Tongue (tissue), 3 donors: ENCODE results near the gene DNAJC18. TPM values are rescaled to one million over a fixed set of nuclear protein-coding genes. Genes with fewer than 3 reads are reported as not detected.

Source experiments
- DNase-seq: peaks from one replicate; pipeline ENCODE4 v3.0.0-alpha.2; 2015
- small RNA-seq: library from RNA; depleted of rRNA; stranded (forward); fragments of <200 nt; gene quantifications from one replicate; pipeline ENCODE3, GENCODE V24; 2014; ENCODE audit warnings: low replicate concordance
- total RNA-seq: library from RNA; depleted of rRNA; stranded (reverse); fragments of >200 nt; gene quantifications from one replicate; pipeline ENCODE4 v1.2.3, GENCODE V29; 2014

Gene DNAJC18
- total RNA-seq, 1 donor from 2014 or later: 21.8 TPM

DNA sequence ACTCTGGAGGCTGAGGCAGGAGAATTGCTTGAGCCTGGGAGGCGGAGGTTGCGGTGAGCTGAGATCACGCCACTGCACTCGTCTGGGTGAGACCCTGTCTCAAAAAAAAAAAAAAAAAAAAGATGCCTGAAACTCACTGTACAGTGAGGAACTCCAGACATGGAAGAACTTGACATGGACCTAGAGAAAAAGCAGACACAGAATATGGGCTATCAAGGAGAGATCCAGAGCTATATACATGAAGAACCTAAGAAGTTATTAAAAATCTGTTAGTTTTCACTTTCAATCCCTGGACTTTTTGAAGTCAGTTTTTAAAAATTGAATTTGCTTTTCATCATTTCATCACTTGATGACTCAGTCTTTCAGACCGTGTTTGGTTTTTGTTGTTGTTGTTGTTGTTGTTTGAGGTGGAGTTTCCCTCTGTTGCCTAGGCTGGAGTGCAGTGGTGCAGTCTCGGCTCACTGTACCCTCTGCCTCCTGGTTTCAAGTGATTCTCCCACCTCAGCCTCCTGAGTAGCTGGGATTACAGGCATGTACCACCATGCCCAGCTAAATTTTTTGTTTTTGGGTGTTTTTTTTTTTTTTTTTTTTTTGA is 77.4 kb downstream of the DNAJC18 start:
- DNase-seq: no peak

- no peak for DNase-seq
Observed at GRCh38 chr5:139360384-139360783, 78.9 kb downstream of the DNAJC18 start.

Small RNA genes lying within 50 kb of the gene (small RNA-seq; reads per million reads assigned to genes)
- not detected for gene RNU5B-4P

Other genes with a start within 250 kb of the DNAJC18 start
- 28.0 TPM for gene SIL1, start 241.2 kb downstream of the DNAJC18 start, total RNA-seq
- 440 TPM for gene MATR3, start 145.8 kb downstream of the DNAJC18 start, total RNA-seq
- gene PAIP2, start 97.7 kb downstream of the DNAJC18 start, total RNA-seq: 117 TPM
- not detected for gene SLC23A1, start 56.2 kb downstream of the DNAJC18 start, total RNA-seq
- 0.62 TPM for gene MZB1, start 49.6 kb downstream of the DNAJC18 start, total RNA-seq
- gene PROB1, start 44.4 kb downstream of the DNAJC18 start, total RNA-seq: 30.6 TPM
- gene SPATA24, start 35.4 kb downstream of the DNAJC18 start, total RNA-seq: 10.2 TPM
- 7.9 TPM for gene ECSCR, start 23.2 kb upstream of the DNAJC18 start, total RNA-seq
- not detected for gene SMIM33, start 31.5 kb upstream of the DNAJC18 start, total RNA-seq
- gene STING1, start 43.2 kb upstream of the DNAJC18 start, total RNA-seq: 38.9 TPM
- 77.1 TPM for gene UBE2D2, start 121.8 kb upstream of the DNAJC18 start, total RNA-seq
- gene CXXC5, start 208.8 kb upstream of the DNAJC18 start, total RNA-seq: 93.9 TPM